ENCODE results near the gene SERBP1.
"Not testable (repeated sequence)": the region's sequence is repeated elsewhere in the genome, so short reads cannot be mapped to it uniquely, and the experiment has no call there.

SERBP1 gene

GRCh38 chr1:67405473-67406245 is 24.5 kb downstream of the SERBP1 start:
- DNase-seq, result no peak

GRCh38 chr1:67404212-67404620 is 26.0 kb downstream of the SERBP1 start:
- DNase-seq, result no peak

GRCh38 chr1:67401443-67401842 is 28.8 kb downstream of the SERBP1 start:
- DNase-seq, result no peak

DNA sequence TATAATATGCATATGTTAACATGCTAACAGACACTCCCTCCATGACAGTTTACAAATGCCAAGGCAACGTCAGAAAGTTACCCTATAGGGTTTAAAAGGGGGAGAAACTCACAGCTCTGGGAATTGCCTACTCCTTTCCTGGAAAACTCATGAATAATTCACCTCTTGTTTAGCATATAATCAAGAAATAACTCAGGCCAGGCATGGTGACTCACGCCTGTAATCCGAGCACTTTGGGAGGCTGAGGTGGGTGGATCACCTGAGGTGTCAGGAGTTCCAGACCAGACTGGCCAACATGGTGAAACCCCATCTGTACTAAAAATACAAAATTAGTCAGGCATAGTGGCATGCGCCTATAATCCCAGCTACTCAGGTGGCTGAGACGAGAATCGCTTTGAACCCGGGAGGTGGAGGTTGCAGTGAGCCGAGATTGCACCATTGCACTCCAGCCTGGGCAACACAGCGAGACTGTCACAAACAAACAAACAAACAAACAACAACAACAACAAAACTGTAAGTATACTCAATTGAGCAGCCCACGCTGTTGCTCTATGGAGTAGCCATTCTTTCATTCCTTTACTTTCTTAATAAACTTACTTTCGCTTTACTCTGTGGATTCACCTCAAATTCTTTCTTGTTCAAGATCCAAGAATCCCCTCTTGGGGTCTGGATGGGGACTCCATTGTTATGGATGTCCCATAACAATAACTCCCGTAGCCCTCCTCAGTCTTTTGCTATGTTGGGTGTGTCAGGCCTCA is 30.0 kb downstream of the SERBP1 start:
- not testable (repeated sequence) for DNase-seq

GRCh38 chr1:67399199-67399993 is 30.8 kb downstream of the SERBP1 start:
- no peak for DNase-seq

- DNase-seq, result no peak
These were observed 35.7 kb downstream of the SERBP1 start for GRCh38 chr1:67394548-67394947.

GRCh38 chr1:67393737-67394136 is 36.5 kb downstream of the SERBP1 start:
- no peak for DNase-seq

GRCh38 chr1:67393240-67393639 is 37.0 kb downstream of the SERBP1 start:
- DNase-seq, result no peak

DNA sequence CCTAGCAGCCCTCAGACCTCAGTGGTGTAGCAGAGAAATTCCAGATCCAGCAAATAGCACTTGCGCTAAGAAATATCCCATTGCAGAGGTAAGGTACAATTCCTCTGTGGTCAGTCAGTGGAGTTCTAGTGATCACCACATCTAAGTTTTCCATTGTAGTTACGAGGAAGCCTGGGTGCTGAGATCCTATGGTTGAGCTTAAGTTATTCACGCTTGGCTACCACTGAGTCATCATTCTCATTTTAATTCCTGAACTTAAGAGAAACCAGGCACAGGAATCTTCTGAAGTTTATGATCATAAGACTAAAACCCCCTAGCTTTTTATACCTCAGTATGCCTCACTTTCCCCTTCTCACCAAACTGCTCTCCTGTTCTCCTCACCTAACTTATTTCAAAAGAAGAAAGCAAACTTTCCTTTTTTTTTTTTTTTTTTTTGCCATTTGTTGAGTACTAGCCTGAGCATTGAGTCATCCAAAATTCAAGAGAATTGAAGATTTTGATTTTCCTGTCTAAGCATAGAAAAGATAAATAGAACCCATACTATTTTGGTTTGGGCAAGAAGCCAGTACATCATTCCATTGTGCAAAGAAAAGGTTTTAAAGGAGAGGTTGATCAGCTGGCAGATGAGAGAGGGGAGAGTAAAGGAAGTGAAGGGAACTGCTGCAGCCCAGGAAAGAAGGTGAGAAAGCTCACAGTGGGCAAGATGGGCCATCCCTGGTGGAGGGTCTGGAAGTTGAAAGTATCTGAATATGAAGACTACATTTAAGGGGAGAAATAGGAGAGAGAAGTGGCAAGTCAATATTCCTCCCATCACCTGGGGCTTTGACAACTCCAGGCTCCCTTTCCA is 39.9 kb downstream of the SERBP1 start:
- no peak for DNase-seq

GRCh38 chr1:67383999-67384638 is 46.1 kb downstream of the SERBP1 start:
- DNase-seq, result no peak

DNA sequence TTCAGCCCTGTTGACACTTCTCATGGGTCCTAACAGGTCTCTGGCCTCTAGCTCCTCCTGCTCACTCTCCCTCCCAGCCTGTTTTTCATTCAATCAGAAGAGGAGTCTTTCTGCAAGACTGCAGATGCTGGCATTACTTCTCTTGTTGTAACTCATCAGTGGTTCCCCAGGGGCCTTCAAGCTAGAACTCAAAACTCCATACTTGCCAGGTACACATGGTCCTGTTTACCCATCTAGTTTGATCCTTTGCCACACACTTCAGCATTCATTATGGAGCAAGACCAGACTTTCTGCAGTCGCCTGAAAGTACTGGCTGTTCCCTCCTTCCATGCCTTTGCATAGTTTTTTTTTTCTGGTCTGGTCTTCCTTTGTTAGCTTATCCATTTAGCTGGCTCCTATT is 47.9 kb downstream of the SERBP1 start:
- DNase-seq, result no peak

GRCh38 chr1:67381154-67381553 is 49.0 kb downstream of the SERBP1 start:
- no peak for DNase-seq

- no peak for DNase-seq
These were observed 52.9 kb downstream of the SERBP1 start for GRCh38 chr1:67377253-67377652.

DNA sequence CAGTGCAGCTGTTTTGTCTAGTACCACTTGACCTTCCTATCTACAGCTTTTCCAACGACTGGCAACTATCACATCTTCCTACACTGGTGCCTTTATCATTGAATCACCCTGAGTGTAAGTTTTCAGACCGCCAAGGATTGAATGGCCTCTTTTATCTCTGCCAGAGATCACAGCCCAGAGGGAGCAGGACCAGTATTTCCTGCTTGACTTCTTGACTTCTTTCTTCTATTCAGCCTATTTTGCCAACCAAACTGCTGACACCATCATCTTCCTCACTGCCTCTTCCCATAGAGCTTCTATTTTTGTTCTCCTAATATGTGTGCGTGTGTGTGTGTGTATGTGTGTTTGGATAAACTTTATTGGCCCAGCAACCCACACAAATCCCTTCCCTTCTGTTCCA is 53.8 kb downstream of the SERBP1 start:
- no peak for DNase-seq

GRCh38 chr1:67372898-67373297 is 57.3 kb downstream of the SERBP1 start:
- no peak for DNase-seq

DNA sequence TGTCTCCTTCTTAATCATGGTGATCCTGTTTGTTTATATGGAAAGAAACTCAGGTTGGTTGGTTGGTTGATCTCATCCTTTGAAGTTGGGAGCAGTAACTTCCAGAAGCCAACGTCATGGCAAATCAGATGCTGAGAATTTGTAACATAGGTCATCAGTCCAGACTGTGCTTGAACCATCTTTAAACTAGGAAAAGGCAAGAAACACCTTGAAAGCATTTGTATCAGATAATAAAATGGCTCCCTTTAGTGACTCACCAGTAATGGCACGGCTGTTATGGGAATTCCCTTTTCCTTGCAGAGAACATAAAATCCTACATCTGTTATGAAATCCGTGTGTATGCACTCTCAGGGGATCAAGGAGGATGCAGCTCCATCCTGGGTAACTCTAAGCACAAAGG is 58.1 kb downstream of the SERBP1 start:
- DNase-seq, result no peak

GRCh38 chr1:67371681-67372080 is 58.5 kb downstream of the SERBP1 start:
- no peak for DNase-seq

DNA sequence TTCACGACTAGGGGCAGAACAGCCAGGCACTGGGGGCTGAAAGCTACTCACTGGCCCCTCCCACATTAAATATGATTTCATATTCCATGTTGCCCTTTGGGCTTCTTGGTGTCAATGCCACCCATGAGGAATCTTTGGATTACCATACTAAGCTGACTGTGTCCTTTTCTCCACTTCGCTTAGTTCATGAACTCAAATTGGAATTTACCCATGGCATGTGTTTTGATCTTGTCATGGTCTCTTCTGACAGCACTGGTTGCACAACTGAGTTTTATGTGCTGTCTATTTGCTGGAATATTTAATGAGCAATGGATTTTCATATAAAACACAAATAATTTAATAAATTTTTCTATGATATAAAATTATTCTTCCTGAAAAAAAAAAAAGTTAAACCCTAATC is 59.2 kb downstream of the SERBP1 start:
- no peak for DNase-seq

GRCh38 chr1:67368046-67368514 is 62.1 kb downstream of the SERBP1 start:
- DNase-seq, result no peak

- DNase-seq, result no peak
These were observed 62.7 kb downstream of the SERBP1 start for GRCh38 chr1:67367370-67368045.

DNA sequence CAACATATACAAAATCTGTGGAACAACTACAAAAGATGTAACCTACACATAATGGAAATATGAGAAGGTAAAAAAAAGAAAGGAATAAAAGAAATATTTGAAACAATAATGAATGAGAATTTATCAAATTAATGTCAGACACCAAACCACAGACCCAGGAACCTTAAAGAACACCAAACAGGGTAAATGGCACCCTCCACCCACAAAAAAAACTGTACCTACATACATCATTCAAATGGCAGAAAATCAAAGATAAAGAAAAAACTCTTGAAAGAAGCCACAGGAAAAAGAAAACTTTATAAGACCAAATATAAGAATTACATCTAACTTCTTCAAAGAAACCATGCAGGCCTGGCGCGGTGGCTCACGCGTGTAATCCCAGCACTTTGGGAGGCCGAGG is 68.6 kb downstream of the SERBP1 start:
- DNase-seq, result no peak
